Vagina (tissue), 2 donors: ENCODE measurements around the gene BTRC.

Experiments
- POLR2A ChIP-seq, 2 donors: fragments of 450-650 bp; IDR thresholded peaks; one replicate each; pipeline ENCODE4 v1.6.1; 2017; ENCODE audit warnings: antibody characterized with exemption in 2 of 2, mild to moderate bottlenecking in 2 of 2, moderate library complexity in 2 of 2
- POLR2AphosphoS5 ChIP-seq, 2 donors: sonication (generic); formaldehyde crosslinking; IDR thresholded peaks; one replicate each; pipeline ENCODE4 v1.9.0; 2017; ENCODE audit warnings: antibody characterized with exemption in 2 of 2, mild to moderate bottlenecking in 2 of 2, low read depth in 1 of 2; ENCODE audit not compliant: insufficient read depth in 1 of 2
- TF ChIP-seq, protein P1 (sequence below), 3 experiments: fragments of 450-650 bp in 2 of 3; fragments of 200-600 bp in 1 of 3; sonication (generic) in 1 of 3; IDR thresholded peaks; one replicate each; pipeline ENCODE4 v1.5.1; 2017 to 2019; ENCODE audit warnings: antibody characterized with exemption in 3 of 3, mild to moderate bottlenecking in 2 of 3, moderate library complexity in 2 of 3

DNA sequence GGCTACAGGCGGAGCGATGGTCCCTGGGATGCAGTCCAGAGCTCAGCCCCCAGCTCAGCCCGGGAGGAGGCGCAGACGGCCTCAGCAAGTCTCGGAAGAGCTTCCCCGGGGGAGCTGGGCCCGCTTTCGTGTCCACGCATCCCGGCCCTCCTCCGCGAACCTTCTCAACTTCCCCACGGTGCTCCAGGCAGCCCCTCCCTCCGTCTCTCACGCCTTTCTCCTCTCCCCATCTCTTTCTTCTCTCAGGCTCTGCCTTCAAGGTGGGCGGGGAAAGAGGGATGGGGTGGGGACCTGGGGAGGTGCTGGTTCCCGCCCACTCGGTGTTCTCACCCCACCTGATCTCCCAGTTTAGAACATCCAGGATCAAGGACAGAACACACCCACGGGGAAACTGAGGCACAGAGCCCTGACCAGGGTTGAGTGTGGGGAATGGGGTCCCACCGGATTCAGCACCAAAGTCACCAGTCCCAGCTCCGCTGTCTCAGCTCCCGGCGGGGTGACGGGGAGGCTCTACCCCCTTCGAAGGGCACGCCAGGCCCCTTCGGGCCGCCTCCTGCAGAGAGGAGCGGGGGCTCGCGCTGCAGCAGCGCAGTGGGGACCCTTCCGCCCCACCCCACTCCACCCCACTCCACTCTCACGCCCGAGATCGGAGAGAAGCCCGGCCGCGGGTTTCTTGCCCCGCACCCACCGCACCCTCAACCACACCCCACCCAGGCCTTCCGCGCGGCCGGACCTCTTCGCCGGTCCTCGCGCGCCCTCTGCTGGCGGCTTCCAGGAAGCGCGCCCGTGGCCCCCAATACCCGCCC, 215.9 kb downstream of the BTRC start:
- TF ChIP-seq, protein P1, sequence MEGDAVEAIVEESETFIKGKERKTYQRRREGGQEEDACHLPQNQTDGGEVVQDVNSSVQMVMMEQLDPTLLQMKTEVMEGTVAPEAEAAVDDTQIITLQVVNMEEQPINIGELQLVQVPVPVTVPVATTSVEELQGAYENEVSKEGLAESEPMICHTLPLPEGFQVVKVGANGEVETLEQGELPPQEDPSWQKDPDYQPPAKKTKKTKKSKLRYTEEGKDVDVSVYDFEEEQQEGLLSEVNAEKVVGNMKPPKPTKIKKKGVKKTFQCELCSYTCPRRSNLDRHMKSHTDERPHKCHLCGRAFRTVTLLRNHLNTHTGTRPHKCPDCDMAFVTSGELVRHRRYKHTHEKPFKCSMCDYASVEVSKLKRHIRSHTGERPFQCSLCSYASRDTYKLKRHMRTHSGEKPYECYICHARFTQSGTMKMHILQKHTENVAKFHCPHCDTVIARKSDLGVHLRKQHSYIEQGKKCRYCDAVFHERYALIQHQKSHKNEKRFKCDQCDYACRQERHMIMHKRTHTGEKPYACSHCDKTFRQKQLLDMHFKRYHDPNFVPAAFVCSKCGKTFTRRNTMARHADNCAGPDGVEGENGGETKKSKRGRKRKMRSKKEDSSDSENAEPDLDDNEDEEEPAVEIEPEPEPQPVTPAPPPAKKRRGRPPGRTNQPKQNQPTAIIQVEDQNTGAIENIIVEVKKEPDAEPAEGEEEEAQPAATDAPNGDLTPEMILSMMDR (IDR thresholded peaks at IDR 0.05) = peak; percentile 43 to 96 (median 57)
- TF ChIP-seq POLR2A (IDR thresholded peaks at IDR 0.05) = peak in 1 of 2 donors; percentile 3
- TF ChIP-seq POLR2AphosphoS5 (IDR thresholded peaks at IDR 0.05; ENCODE audit: insufficient read depth in 1 of 2, low read depth in 1 of 2) = no peak
